GM12874 (cell line): ENCODE results near the gene NDUFV1.
A peak's percentile ranks its signal among the peaks of the same experiment; 100 is the strongest.

Experiments used
- TF ChIP-seq, protein P1 (sequence below): IDR thresholded peaks from 2 replicates; pipeline ENCODE4 v1.5.1; 2011; ENCODE audit warnings: low read depth, mild to moderate bottlenecking, control low read depth, low read length, moderate library complexity; ENCODE audit not compliant: insufficient read depth

The NDUFV1 gene

DNA sequence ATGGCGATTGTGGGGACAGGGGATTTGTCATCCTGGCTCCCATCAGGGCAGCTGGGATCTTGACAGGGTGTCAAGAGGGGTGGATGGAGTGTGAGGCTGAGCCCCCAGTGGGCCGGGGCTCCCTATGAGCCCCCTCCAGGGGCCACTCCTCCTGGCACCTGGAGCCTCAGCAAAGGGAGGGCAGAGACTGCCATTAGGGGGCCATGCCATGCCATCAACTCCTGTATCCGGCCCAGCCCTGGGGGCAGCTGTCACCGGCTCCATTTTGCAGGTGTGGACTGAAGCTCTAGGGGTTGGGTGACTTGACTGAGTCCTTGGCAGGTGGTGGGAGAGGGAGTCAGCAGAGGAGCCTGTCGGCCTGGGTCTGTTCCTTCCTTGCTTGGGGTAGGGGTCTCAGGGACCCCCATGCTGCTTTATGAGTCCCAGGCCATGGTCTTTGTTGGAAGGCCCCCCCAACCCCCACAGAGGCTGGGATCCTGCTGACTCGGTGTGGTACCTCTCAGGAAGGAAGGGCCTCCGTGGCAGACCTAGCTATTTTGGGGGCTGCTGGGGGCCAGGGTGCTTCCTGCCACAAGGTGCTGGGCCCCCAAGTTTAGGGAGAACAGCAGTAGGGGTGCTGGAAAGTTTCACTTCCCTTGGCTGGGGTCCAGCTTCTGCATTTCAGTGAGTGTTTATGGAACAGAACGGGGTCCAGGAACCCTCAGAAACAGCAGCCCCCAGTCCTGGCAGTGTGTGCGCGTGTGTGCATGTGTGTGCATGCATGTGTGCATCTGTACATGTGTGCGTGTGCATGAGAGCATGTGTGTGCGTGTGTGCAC lies 42.3 kb downstream of the NDUFV1 start:
- TF ChIP-seq, protein P1, sequence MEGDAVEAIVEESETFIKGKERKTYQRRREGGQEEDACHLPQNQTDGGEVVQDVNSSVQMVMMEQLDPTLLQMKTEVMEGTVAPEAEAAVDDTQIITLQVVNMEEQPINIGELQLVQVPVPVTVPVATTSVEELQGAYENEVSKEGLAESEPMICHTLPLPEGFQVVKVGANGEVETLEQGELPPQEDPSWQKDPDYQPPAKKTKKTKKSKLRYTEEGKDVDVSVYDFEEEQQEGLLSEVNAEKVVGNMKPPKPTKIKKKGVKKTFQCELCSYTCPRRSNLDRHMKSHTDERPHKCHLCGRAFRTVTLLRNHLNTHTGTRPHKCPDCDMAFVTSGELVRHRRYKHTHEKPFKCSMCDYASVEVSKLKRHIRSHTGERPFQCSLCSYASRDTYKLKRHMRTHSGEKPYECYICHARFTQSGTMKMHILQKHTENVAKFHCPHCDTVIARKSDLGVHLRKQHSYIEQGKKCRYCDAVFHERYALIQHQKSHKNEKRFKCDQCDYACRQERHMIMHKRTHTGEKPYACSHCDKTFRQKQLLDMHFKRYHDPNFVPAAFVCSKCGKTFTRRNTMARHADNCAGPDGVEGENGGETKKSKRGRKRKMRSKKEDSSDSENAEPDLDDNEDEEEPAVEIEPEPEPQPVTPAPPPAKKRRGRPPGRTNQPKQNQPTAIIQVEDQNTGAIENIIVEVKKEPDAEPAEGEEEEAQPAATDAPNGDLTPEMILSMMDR = 0 out of 2 replicates have a peak, but pooled peaks have one; percentile 1

DNA sequence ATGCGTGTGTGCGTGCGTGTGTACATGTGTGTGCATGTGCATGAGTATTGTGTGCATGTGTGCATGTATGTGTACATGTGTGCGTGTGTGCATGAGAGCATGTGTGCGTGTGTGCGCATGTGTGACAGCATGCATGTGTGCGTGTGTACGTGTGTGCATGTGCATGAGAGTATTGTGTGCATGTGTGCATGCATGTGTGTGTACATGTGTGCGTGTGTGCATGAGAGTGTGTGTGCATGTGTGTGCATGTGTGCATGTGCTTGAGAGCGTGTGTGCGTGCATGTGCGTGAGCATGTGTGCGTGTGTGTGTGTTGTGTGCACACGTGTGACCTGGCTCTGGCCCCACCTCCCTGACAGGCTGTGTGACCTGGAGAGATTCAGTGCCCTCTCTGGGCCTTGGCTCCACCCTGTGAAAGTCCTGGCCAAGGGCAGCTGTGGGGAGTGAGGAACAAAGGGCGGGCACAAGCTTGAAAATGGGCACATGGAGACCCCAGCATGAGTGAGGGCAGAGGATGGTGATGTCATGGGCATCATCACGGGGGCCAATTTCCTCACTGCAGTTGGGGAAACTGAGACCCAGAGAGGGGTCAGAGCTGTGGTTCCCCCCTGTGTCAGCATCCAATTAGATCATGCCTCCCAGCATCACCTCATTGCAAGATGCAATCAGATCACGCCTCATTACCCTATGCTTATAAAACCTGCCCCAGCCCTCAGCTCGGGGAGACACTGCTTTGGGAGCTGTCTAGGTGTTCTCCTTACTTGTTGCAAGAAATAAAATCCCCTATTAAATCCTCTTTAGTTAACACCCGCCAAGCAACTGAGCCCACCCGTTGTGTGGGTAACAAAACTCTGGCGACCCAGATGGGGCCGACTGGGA lies 43.1 kb downstream of the NDUFV1 start:
- TF ChIP-seq, protein P1 = no peak

DNA sequence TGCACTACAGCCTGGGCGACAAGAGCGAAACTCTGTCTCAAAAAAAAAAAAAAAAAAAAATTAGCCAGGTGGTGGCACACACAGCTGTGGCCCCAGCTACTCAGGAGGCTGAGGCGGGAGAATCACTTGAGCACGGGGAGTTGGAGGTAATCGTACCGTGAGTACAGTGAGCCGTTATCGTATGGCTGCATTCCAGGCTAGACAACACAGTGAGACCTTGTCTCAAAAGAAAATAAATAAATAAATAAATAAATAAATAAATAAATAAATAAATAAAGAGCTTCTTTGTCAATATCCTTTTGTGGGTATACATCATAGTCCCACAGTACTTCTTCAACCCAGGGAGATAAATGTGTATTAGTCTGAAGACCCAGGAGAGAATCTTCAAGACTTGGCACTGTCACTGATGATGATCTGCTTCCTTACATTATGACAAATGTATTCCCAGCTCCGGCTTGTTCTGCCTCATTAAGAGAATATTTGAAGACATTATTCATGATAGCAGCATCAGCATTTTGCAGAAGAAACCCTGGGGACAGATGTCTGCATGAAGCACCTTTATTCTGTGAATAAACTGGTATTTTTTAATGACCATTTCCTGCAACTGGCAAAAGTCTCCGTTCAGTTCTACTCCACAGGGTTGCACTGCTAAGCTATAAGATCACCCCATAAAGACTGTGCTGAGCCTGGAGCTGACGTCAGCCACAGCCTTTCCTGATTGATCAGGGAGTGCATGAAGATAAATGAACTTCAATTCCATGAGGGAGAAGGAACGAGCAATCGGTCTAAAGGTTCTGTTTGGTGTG lies 45.4 kb downstream of the NDUFV1 start:
- TF ChIP-seq, protein P1 = no peak

DNA sequence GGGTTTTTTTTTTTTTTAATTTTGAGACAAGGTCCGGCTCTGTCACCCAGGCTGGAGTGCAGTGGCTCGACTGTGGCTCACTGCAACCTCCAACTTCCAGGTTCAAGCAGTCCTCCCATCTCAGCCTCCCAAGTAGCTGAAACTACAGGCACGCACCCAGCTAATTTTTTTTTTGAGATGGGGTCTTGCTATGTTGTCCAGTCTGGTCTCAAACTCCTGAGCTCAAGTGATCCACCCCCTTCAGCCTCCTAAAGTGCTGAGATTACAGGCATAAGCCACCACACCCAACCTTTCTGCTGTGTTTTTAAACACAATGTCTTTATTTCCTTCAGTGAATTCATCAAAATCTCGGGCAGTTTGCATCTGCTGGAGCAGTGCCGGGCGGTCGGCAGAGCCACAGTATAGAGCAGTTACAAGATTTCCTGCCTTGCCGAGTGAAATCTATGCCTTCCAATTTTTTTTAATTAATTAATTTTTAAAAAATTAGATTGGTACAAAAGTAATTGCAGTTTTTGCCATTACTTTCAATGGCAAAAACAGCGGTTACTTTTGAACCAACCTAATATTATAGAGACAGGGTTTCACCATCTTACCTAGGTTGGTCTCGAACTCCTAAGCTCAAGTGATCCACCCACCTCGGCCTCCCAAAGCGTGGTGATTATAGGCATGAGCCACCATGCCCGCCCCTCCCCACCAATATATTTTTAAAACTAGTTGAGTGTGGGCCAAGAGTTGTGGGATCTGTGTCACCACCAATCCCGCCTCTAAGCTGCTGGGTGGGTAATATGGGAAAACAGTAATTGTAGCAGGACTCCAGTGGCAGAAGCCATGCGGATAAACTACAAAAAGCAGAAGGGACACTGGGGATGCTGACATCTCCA lies 46.5 kb downstream of the NDUFV1 start:
- TF ChIP-seq, protein P1 = no peak

DNA sequence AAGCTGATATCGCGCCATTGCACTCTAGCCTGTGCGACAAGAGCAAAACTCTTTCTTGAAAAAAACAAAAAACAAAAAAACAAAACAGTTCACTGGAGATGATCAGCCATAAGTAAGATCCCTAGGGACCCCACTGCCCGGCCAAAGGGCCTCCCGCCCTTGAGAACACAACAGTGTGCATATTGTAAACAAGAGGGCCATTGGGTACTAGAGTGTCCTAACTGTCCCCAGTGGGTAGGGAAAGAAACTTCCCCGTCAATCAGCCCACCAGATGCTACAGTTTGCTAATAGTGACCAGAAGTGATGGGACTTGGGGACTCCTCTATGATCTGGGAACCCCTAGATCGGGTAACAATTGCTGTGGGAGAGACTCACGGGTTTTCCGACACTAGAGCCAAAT lies 47.5 kb downstream of the NDUFV1 start:
- TF ChIP-seq, protein P1 = no peak

DNA sequence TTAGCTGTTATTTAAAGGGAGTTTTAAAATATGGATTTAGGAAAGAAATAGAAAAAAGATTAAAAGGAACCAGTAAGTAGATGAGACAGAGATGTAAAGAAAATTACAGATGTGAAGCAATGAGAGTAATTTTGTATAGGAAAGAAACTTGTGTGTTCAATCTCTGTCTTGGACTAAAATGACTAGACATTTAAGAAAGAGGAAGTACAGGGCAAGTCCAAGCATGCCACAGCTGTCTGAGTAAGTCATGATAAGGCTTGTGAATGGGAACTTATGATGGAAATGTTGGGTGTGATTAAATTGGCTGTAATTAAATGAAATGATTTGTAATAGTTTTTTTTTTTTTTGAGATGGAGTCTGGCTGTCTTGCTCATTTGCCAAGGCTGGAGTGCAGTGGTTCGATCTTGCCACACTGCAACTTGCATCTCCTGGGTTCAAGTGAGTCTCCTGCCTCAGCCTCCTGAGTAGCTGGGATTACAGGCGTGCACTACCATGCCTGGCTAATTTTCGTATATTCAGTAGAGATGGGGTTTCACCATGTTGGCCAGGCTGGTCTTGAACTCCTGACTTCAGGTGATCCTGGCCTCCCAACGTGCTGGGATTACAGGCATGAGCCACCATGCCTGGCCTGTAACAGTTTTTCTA lies 49.7 kb downstream of the NDUFV1 start:
- TF ChIP-seq, protein P1 = no peak
